Measurements from ENCODE around the gene PIEZO1. TPM values are rescaled to one million over a fixed set of nuclear protein-coding genes. Genes with fewer than 3 reads are reported as not detected.

The PIEZO1 gene
- total and polyA plus RNA-seq, 11 donors, result 14.2 to 59.7 (median 31.2) TPM

GRCh38 chr16:88778271-88778525 is 6.8 kb downstream of the PIEZO1 start:
- DNase-seq, result no peak
- TF ChIP-seq, protein P1, sequence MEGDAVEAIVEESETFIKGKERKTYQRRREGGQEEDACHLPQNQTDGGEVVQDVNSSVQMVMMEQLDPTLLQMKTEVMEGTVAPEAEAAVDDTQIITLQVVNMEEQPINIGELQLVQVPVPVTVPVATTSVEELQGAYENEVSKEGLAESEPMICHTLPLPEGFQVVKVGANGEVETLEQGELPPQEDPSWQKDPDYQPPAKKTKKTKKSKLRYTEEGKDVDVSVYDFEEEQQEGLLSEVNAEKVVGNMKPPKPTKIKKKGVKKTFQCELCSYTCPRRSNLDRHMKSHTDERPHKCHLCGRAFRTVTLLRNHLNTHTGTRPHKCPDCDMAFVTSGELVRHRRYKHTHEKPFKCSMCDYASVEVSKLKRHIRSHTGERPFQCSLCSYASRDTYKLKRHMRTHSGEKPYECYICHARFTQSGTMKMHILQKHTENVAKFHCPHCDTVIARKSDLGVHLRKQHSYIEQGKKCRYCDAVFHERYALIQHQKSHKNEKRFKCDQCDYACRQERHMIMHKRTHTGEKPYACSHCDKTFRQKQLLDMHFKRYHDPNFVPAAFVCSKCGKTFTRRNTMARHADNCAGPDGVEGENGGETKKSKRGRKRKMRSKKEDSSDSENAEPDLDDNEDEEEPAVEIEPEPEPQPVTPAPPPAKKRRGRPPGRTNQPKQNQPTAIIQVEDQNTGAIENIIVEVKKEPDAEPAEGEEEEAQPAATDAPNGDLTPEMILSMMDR (IDR thresholded peaks at IDR 0.05), result no peak
- no peak for TF ChIP-seq POLR2A (IDR thresholded peaks at IDR 0.05)
- intact Hi-C loops (cut with DNase I), result no loop called here
- no peak for ATAC-seq
- peak overlapping the region in 1 of 12 donors; percentile 91 for H3K27ac ChIP-seq
- no peak overlapping the region for H3K4me3 ChIP-seq
- H3K36me3 ChIP-seq, result peaks cover 0 to 6% (median 0%) of the 10 kb centered on the region in 9 donors
- 87 to 90% (median 89%) methylated on average over 5 to 7 of the region's 7 CpGs for WGBS, 4 donors
- no peaks in the 10 kb centered on the region for H3K9me3 ChIP-seq
- peaks cover 0 to 84% (median 57%) of the 10 kb centered on the region in 12 donors for H3K4me1 ChIP-seq
- no peaks in the 10 kb centered on the region for H3K27me3 ChIP-seq

- Histone ChIP-seq H3K27ac (peak overlapping the region in 1 of 12 donors; percentile 91), H3K4me1 (peaks cover 0 to 84% (median 57%) of the 10 kb centered on the region in 12 donors), H3K9me3 (no peaks in the 10 kb centered on the region), H3K4me3 (no peak overlapping the region), H3K36me3 (peaks cover 0 to 6% (median 0%) of the 10 kb centered on the region in 9 donors), H3K27me3 (no peaks in the 10 kb centered on the region)
- ATAC-seq (no peak), DNase-seq (no peak)
- intact Hi-C loops (cut with DNase I), result no loop called here
- no peak for TF ChIP-seq POLR2A (IDR thresholded peaks at IDR 0.05)
- TF ChIP-seq, protein P1 (IDR thresholded peaks at IDR 0.05), result no peak
- WGBS, 4 donors, result 85 to 90% (median 90%) methylated on average over 32 to 34 of the region's 34 CpGs
These were observed 7.3 kb downstream of the PIEZO1 start for GRCh38 chr16:88777471-88778270.

DNA sequence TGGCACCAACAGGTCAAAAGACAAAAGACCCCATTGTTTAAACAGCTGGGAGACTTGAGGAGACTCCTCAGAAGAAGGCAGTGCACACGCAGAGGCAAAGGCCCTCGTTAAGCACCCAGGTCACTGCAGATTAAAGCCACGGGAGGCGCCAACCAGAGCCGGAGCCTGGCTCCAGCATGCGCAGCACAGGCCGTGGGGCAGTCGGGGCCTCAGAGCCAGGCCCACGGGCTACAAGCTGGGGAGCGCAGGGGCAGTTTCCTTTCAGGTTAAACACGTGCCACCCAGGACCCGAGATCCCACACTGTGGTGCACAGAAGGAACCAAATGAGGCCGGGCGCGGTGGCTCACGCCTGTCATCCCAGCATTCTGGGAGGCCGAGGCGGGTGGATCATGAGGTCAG is 9.2 kb downstream of the PIEZO1 start:
- H3K4me1 ChIP-seq, result peaks cover 0 to 81% (median 54%) of the 10 kb centered on the region in 12 donors
- intact Hi-C loops (cut with DNase I), result no loop called here
- no peak overlapping the region for H3K4me3 ChIP-seq
- DNase-seq, result no peak
- no peaks in the 10 kb centered on the region for H3K27me3 ChIP-seq
- 93 to 94% (median 93%) methylated on average over 18 of the region's 18 CpGs for WGBS, 4 donors
- no peaks in the 10 kb centered on the region for H3K9me3 ChIP-seq
- TF ChIP-seq, protein P1 (IDR thresholded peaks at IDR 0.05), result no peak
- no peak for TF ChIP-seq POLR2A (IDR thresholded peaks at IDR 0.05)
- peak overlapping the region in 1 of 12 donors; percentile 91 for H3K27ac ChIP-seq
- ATAC-seq, result no peak
- H3K36me3 ChIP-seq, result peaks cover 0 to 6% (median 0%) of the 10 kb centered on the region in 9 donors

DNA sequence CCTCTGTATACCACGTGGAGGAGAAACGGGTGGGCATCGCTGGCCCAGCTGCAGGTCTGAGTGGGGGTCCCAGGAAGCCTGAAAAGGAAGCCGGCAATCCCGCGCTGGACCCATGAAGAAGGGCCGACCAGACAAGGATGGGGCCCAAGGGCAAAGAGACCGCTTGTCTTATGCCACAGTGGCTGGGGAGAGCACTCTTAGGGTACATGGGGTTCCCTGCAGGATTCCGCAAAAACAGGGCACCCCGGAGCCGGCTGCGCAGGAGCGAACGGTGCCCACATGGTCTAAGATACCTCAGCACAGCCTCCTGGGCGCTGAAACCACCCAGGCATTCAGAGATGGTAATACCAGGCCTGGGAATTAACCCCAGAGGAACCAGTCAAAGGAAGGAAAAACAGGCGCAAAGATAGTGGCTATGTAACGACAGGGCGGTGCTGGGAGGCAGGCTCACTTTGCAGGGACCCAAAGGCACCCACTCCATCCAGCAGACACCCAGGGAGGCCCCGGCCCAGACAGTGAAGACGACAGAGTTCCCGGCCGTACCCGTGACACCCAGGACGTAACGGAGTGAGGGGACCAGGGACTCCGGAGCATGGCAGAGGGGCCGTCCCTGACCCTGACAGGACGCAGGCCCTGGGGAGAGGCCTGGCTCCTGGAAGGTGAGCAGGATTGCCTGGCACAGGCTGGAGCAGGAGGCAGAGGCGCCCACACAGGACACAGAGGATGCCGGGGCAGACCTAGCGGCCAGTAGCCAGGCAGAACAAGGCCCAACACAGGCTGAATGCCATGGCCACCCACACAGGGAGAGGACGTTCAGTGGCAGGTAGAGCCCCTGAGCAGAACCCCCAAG is 10.3 kb downstream of the PIEZO1 start:
- Histone ChIP-seq H3K4me3 (no peak overlapping the region), H3K27ac (peak overlapping the region in 7 of 12 donors; percentile 1 to 83 (median 23)), H3K36me3 (peaks cover 0 to 6% (median 0%) of the 10 kb centered on the region in 9 donors), H3K4me1 (peaks cover 3 to 81% (median 53%) of the 10 kb centered on the region in 12 donors), H3K9me3 (no peaks in the 10 kb centered on the region), H3K27me3 (no peaks in the 10 kb centered on the region)
- TF ChIP-seq, protein P1 (IDR thresholded peaks at IDR 0.05), result no peak
- TF ChIP-seq POLR2A (IDR thresholded peaks at IDR 0.05), result no peak
- WGBS, 4 donors, result 91 to 94% (median 93%) methylated on average over 26 to 32 of the region's 32 CpGs
- intact Hi-C loops (cut with DNase I), result no loop called here
- ATAC-seq (no peak), DNase-seq (no peak)

All from heart left ventricle (tissue), 16 donors.